Measurements from ENCODE around the gene AFAP1.
A peak's percentile ranks its signal among the peaks of the same experiment; 100 is the strongest.

Gene AFAP1

DNA sequence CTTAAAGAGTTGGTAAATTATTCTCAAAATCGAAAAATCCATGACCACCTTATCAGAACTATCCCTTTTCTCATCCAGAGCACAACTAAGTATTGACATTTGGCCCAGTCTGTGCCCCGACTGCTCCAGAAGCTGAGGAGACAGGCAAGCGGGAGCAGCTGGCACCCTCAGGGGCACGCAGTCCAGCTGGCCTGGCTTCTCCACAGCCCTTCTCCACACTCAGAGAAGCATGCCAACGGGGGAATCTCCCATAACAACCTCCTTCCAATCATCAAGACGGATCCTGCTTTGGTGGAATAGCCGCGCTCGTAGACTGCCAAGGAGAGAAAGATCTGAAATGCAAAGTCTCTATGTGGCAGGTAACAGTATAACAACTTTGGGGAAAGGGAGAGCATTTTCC, 85.4 kb downstream of the AFAP1 start:
- DNase-seq (ENCODE audit: low read depth) = no peak
- no peak overlapping the region for H3K4me3 ChIP-seq (replicated peaks; ENCODE audit: low read depth, low read length)
- TF ChIP-seq, protein P1, sequence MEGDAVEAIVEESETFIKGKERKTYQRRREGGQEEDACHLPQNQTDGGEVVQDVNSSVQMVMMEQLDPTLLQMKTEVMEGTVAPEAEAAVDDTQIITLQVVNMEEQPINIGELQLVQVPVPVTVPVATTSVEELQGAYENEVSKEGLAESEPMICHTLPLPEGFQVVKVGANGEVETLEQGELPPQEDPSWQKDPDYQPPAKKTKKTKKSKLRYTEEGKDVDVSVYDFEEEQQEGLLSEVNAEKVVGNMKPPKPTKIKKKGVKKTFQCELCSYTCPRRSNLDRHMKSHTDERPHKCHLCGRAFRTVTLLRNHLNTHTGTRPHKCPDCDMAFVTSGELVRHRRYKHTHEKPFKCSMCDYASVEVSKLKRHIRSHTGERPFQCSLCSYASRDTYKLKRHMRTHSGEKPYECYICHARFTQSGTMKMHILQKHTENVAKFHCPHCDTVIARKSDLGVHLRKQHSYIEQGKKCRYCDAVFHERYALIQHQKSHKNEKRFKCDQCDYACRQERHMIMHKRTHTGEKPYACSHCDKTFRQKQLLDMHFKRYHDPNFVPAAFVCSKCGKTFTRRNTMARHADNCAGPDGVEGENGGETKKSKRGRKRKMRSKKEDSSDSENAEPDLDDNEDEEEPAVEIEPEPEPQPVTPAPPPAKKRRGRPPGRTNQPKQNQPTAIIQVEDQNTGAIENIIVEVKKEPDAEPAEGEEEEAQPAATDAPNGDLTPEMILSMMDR (IDR thresholded peaks at IDR 0.05; ENCODE audit: low read length, missing control alignments) = no peak

DNA sequence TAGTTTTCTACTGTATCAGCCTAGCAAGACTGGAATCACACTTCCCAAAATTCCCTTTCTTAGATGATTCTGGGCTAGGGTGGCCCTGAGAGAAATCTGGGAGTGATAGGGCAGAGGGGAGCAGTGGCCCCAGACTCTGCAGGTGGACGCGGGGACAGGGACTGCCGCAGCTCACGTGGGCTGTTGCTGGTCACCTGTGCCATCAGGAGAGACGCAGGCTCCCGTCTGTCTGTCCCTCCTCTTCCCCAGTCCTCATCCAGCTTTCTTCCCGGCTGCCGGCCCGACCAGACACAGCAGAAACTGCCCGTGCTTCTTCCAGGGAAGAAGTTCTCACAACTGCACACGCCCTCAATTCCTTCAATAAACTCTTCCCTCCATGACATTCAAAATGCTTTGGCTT, 86.4 kb downstream of the AFAP1 start:
- DNase-seq (ENCODE audit: low read depth) = no peak
- TF ChIP-seq, protein P1 (IDR thresholded peaks at IDR 0.05; ENCODE audit: low read length, missing control alignments) = no peak
- H3K4me3 ChIP-seq (replicated peaks; ENCODE audit: low read depth, low read length) = no peak overlapping the region

DNA sequence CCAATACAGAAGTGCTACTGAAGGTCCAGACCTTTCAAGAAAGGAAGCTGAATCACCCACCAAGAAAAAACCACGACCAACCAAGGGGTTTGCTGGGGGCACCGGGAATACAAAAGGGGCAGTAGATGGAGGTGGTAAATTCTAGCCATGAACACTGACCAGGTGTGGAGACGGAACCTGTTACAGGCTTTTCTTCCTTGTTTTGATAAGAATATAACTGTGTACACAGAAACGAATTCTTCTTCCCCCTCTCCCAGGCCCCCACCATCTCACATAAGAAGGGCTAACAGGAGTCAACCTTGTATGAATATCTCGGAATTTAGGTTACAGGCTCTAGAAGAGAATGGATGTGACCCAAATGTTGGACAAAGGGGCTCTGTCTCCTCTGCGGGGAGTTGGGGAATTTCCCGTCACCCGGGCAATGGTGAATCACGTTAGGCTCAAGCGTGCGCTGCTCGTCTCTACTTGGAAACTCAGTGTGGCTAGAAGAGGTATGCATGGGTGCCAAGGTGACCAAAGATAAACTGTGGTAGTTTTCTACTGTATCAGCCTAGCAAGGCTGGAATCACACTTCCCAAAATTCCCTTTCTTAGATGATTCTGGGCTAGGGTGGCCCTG, 87.0 kb downstream of the AFAP1 start:
- DNase-seq (ENCODE audit: low read depth) = peak; percentile 55
- H3K4me3 ChIP-seq (replicated peaks; ENCODE audit: low read depth, low read length) = no peak overlapping the region
- TF ChIP-seq, protein P1 (IDR thresholded peaks at IDR 0.05; ENCODE audit: low read length, missing control alignments) = no peak

DNA sequence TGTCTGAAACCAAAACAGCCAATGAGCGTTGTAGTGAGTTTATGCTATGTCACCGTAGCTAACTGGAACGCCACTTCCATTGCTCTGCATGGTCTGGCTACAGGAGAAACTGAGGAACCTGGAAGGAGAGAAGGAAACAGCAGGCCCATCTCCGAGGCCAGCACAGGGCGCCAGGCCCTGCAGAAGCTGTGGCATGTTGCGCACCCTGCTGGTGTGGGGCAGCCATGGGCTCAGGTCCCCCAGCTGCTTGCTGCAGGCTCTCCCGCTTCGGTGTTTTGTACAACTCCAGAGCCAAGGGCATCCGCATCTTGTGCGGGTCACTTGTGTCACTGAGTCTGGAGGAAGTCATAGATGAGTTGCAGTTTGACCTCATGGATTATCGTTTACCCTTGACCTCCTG, 89.2 kb downstream of the AFAP1 start:
- TF ChIP-seq, protein P1 (IDR thresholded peaks at IDR 0.05; ENCODE audit: low read length, missing control alignments) = no peak
- no peak overlapping the region for H3K4me3 ChIP-seq (replicated peaks; ENCODE audit: low read depth, low read length)
- no peak for DNase-seq (ENCODE audit: low read depth)

DNA sequence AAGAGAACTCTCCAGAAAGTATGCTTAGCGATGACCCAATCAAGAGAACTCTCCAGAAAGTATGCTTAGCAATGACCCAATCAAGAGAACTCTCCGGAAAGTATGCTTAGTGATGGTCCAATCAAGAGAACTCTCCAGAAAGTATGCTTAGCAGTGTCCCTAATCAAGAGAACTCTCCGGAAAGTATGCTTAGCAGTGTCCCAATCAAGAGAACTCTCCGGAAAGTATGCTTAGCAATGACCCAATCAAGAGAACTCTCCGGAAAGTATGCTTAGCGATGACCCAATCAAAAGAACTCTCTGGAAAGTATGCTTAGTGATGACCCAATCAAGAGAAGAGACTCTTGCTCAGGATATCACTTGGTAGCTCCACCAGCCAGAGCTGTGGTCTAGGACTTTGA, 92.5 kb downstream of the AFAP1 start:
- no peak overlapping the region for H3K4me3 ChIP-seq (replicated peaks; ENCODE audit: low read depth, low read length)
- no peak for DNase-seq (ENCODE audit: low read depth)
- TF ChIP-seq, protein P1 (IDR thresholded peaks at IDR 0.05; ENCODE audit: low read length, missing control alignments) = no peak

DNA sequence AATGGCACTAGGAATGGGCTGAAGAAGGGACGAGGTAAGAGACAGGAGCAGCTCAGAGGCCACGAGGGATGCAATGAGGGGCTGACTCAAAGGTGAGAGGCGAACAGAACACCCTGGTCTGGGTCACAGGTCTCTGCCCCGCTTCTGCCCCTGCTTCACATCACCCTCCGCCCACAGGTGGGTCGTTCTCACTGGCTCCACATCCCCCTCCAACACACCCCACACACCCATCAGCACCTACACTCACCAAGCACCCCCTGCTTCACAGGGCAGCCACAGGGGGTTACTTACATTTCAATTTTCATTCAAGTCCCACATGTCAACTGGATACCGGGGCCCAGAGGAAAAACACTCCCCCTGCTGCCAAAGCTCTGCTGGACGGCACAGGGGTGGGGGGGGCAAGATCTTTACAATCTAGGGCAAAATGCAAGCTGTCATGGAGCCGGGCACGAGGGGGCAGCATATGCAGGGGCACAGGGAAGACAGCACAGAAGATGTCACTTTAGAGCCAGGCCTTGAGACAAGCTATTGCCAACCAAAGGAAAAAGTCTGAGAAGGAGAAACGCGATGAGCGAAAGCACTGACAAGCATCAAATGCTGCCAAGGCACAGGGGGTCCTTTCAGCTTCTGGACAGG, 94.0 kb downstream of the AFAP1 start:
- TF ChIP-seq, protein P1 (IDR thresholded peaks at IDR 0.05; ENCODE audit: low read length, missing control alignments) = no peak
- DNase-seq (ENCODE audit: low read depth) = no peak
- H3K4me3 ChIP-seq (replicated peaks; ENCODE audit: low read depth, low read length) = no peak overlapping the region

DNA sequence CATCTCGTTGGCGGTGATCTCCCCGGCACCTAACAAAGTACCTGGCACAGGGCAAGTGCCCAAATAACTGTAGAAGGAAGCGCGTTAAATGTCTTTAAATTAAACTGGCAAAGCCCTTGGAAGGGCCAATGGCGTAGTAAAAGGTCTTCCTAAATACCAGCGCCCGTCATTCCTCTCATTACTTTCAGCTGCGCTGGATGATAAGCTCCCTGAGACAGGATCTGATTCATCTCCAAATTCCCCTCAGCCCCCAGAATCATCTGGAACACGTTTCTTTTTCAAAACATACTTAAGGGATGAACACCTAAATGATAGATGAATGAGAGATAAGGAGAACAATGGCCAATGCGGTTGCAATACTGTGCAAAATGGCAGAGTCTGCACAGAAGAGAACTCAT, 95.1 kb downstream of the AFAP1 start:
- peak; percentile 97 for DNase-seq (ENCODE audit: low read depth)
- TF ChIP-seq, protein P1 (IDR thresholded peaks at IDR 0.05; ENCODE audit: low read length, missing control alignments) = no peak
- peak overlapping the region; percentile 10 for H3K4me3 ChIP-seq (replicated peaks; ENCODE audit: low read depth, low read length)

Measured in fibroblast of pulmonary artery (primary cell).